Mesendoderm (in vitro differentiated cells): ENCODE data around the gene IL1R1.

ENCODE experiments used
- DNase-seq: peaks from one replicate; pipeline ENCODE4 v3.0.0; 2013
- H2AK5ac ChIP-seq: 2 replicates; pipeline ENCODE4 v1.6.1; 2013; ENCODE audit warnings: low read length, inconsistent platforms
- H2BK120ac ChIP-seq: 2 replicates; pipeline ENCODE4 v1.6.1; 2013; ENCODE audit warnings: low read depth, mild to moderate bottlenecking, low read length, moderate library complexity, mixed read lengths
- H2BK15ac ChIP-seq: replicated peaks from 2 replicates; pipeline ENCODE4 v1.6.1; 2013; ENCODE audit warnings: low read depth, mild to moderate bottlenecking, moderate library complexity
- H2BK5ac ChIP-seq: 2 replicates; pipeline ENCODE4 v1.6.1; 2013; ENCODE audit warnings: low read length, inconsistent platforms
- H3K18ac ChIP-seq: 2 replicates; pipeline ENCODE4 v1.6.1; 2013; ENCODE audit warnings: mild to moderate bottlenecking, low read length, mixed read lengths
- H3K23ac ChIP-seq: one replicate; pipeline ENCODE4 v1.6.1; 2013; ENCODE audit warnings: low read length
- H3K27ac ChIP-seq: 2 replicates; pipeline ENCODE4 v1.5.1; 2013; ENCODE audit warnings: low read depth, mild to moderate bottlenecking, inconsistent platforms, low read length, moderate library complexity
- H3K27me3 ChIP-seq: 2 replicates; pipeline ENCODE4 v1.6.1; 2013; ENCODE audit warnings: low read length, control low read depth, mild to moderate bottlenecking, inconsistent platforms; ENCODE audit not compliant: insufficient read depth, poor library complexity
- H3K36me3 ChIP-seq: 2 replicates; pipeline ENCODE4 v1.6.1; 2013; ENCODE audit warnings: low read length, inconsistent platforms; ENCODE audit not compliant: control insufficient read depth, insufficient read depth
- H3K4ac ChIP-seq: one replicate; pipeline ENCODE4 v1.6.1; 2013; ENCODE audit warnings: low read depth, mild to moderate bottlenecking, low read length, moderate library complexity
- H3K4me1 ChIP-seq: 2 replicates; pipeline ENCODE4 v1.6.1; 2013; ENCODE audit warnings: low read depth, low read length, inconsistent platforms; ENCODE audit not compliant: control insufficient read depth
- H3K4me2 ChIP-seq: 2 replicates; pipeline ENCODE4 v1.6.1; 2013; ENCODE audit warnings: low read length
- H3K4me3 ChIP-seq: 2 replicates; pipeline ENCODE4 v1.5.1; 2013; ENCODE audit warnings: mild to moderate bottlenecking, low read length
- H3K56ac ChIP-seq: one replicate; pipeline ENCODE4 v1.6.1; 2013; ENCODE audit warnings: low read length
- H3K79me1 ChIP-seq: 2 replicates; pipeline ENCODE4 v1.6.1; 2013; ENCODE audit warnings: low read length, inconsistent platforms
- H3K79me2 ChIP-seq: 2 replicates; pipeline ENCODE4 v1.6.1; 2013; ENCODE audit warnings: mild to moderate bottlenecking, low read length; ENCODE audit not compliant: control insufficient read depth, insufficient read depth
- H3K9ac ChIP-seq: 2 replicates; pipeline ENCODE4 v1.6.1; 2013; ENCODE audit warnings: low read length, inconsistent platforms
- H4K5ac ChIP-seq: one replicate; pipeline ENCODE4 v1.6.1; 2013; ENCODE audit warnings: low read length
- H4K8ac ChIP-seq: one replicate; pipeline ENCODE4 v1.6.1; 2013; ENCODE audit warnings: low read depth, mild to moderate bottlenecking, control low read depth, low read length, moderate library complexity
- WGBS: extraction: QIAGEN DNeasy Blood & Tissue Kit; methylation state at CpG from one replicate; pipeline ENCODE4 v1.1.7; 2013; ENCODE audit warnings: low lambda C conversion rate, missing lambda C conversion rate; ENCODE audit not compliant: insufficient coverage; ENCODE audit errors: extremely low coverage; 5-methylcytosine and 5-hydroxymethylcytosine counted together

The IL1R1 gene

DNA sequence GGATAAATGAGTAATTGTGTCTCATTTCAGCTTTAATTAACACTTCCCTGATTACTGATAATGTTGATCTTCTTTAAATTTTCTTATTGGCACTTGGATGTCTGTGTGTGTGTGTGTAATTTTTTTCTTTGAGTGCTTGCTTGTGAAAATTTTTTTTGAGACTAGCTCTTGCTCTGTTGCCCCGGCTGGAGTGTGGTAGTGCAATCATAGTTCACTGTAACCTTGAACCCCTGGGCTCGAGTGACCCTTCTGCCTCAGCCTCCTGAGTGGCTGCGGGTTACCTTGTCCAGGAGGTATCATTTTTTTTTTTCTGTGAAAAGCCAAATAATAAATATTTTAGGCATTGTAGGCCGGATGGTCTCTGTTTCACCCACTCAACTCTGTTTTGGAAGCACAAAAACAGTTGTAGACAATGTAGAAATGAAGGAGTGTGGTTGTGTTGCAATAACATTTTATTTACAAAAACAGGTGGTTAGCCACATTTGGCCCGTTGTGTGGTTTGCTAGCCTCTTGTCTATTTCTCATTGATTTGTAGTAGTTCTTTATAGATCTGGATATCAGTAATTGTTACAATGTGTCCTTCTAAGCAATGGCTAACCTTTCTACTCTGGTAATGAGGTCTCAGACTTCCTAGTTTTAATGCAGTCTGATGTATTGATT is 52.2 kb downstream of the IL1R1 start:
- Histone ChIP-seq H4K8ac (no peak overlapping the region), H3K9ac (no peak overlapping the region), H3K18ac (no peak overlapping the region), H3K4me2 (no peak overlapping the region), H3K79me1 (no peaks in the 10 kb centered on the region), H3K27ac (no peak overlapping the region), H2BK120ac (no peak overlapping the region), H4K5ac (no peak overlapping the region), H2BK15ac (no peak overlapping the region), H3K36me3 (no peaks in the 10 kb centered on the region), H3K27me3 (no peaks in the 10 kb centered on the region), H3K4me1 (no peaks in the 10 kb centered on the region), H3K23ac (no peak overlapping the region), H2AK5ac (no peak overlapping the region), H3K4ac (no peak overlapping the region), H3K56ac (no peak overlapping the region), H2BK5ac (no peak overlapping the region), H3K79me2 (no peaks in the 10 kb centered on the region), H3K4me3 (no peak overlapping the region)
- no peak for DNase-seq
- no CpG with 5 or more reads among the region's 5 CpGs for WGBS

DNA sequence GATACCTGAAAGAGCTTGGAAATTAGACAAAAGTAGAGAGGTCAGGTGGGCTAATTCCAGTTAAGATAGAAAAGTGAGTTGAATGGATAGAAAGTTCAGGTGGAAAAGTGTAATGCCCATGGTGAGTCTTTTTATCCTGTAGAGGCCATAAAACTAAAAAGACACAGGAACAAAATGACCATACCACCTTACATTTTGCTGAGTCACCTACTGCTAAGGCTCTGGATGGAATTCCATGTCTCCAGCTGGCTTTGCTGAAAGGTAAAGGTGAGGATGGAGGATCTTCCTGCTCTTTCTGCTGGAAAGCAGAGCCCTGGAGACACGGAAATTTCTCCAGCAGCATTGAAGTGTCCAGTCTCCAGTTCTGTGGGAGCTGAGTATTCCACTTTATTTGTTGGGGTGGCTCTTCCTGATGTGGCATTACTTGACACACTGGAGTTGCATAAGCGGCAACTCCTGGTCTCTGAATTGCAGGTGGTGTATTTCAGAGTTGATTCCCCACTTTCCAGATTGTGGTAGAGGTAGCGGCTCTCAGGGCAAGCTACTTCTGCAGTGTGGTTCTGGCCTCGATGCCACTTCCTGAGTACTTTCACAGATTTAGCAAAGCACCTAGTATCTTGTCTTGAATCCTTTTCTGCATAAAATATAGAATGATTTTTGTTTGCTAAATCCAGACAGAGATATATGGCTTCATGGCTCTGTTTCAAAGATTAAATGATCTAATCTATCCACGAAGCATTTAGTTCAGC is 55.0 kb downstream of the IL1R1 start:
- H2BK5ac ChIP-seq, result no peak overlapping the region
- DNase-seq, result no peak
- no peak overlapping the region for H3K4me2 ChIP-seq
- H2BK120ac ChIP-seq, result no peak overlapping the region
- H3K4me1 ChIP-seq, result no peaks in the 10 kb centered on the region
- no peak overlapping the region for H3K27ac ChIP-seq
- no peaks in the 10 kb centered on the region for H3K79me2 ChIP-seq
- H3K4me3 ChIP-seq, result no peak overlapping the region
- no peak overlapping the region for H2AK5ac ChIP-seq
- no peak overlapping the region for H4K8ac ChIP-seq
- WGBS, result no CpG with 5 or more reads among the region's 5 CpGs
- H3K23ac ChIP-seq, result no peak overlapping the region
- H3K36me3 ChIP-seq, result no peaks in the 10 kb centered on the region
- H3K79me1 ChIP-seq, result no peaks in the 10 kb centered on the region
- H3K18ac ChIP-seq, result peak overlapping the region; percentile 22
- H3K56ac ChIP-seq, result no peak overlapping the region
- peak overlapping the region; percentile 8 for H2BK15ac ChIP-seq
- no peak overlapping the region for H3K4ac ChIP-seq
- no peaks in the 10 kb centered on the region for H3K27me3 ChIP-seq
- no peak overlapping the region for H3K9ac ChIP-seq
- no peak overlapping the region for H4K5ac ChIP-seq

DNA sequence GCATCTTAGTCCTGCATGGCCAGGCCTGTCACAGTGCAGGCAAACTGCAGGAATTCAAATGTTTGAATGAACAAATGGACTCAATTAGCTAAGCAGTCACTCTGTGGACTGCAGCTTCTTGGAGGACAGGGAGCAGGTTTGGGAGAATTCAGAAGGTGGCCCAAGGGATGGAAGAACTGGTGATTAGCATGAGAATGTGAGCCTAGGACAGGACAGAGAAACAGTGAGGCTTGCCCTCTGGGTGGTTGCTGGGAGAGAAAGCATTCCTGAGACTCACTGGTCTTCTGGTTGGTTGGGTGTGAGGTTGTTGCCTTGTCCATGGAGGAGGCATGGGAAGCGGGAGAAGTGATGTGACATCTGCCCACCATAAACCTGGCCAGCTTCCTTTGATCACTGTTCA is 58.0 kb downstream of the IL1R1 start:
- Histone ChIP-seq H3K18ac (no peak overlapping the region), H3K4me1 (no peaks in the 10 kb centered on the region), H3K27me3 (no peaks in the 10 kb centered on the region), H4K8ac (no peak overlapping the region), H3K9ac (no peak overlapping the region), H3K23ac (no peak overlapping the region), H3K56ac (no peak overlapping the region), H3K27ac (no peak overlapping the region), H3K4me3 (no peak overlapping the region), H2AK5ac (no peak overlapping the region), H3K36me3 (no peaks in the 10 kb centered on the region), H3K79me1 (no peaks in the 10 kb centered on the region), H3K79me2 (no peaks in the 10 kb centered on the region), H2BK5ac (no peak overlapping the region), H3K4me2 (no peak overlapping the region), H3K4ac (no peak overlapping the region), H4K5ac (no peak overlapping the region), H2BK15ac (no peak overlapping the region), H2BK120ac (no peak overlapping the region)
- peak; percentile 52 for DNase-seq
- WGBS, result no CpG with 5 or more reads among the region's 1 CpG

DNA sequence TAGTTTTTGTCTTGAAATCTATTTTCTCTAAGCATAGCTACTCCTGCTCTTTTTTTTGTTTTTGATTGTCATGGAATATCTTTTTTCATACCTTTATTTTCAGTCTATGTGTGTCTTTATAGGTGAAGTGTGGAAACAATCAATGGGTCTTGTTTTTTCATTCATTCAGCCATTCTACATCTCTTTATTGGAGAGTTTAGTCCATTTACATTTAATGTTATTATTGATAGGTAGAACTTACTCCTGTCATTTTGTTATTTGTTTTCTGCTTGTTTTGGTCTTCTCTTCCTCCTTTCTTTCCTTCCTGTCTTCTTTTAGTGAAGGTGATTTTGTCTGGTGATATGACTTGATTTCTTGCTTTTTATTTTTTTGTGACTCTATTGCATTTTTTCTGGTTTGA is 62.1 kb downstream of the IL1R1 start:
- Histone ChIP-seq H3K79me2 (no peaks in the 10 kb centered on the region), H4K8ac (no peak overlapping the region), H3K36me3 (no peaks in the 10 kb centered on the region), H3K4ac (no peak overlapping the region), H2AK5ac (no peak overlapping the region), H3K79me1 (no peaks in the 10 kb centered on the region), H3K4me3 (no peak overlapping the region), H3K18ac (no peak overlapping the region), H2BK120ac (no peak overlapping the region), H3K56ac (no peak overlapping the region), H2BK5ac (no peak overlapping the region), H3K23ac (no peak overlapping the region), H3K27me3 (no peaks in the 10 kb centered on the region), H3K4me2 (no peak overlapping the region), H3K9ac (no peak overlapping the region), H3K4me1 (no peaks in the 10 kb centered on the region), H4K5ac (no peak overlapping the region), H2BK15ac (no peak overlapping the region), H3K27ac (no peak overlapping the region)
- DNase-seq, result no peak

DNA sequence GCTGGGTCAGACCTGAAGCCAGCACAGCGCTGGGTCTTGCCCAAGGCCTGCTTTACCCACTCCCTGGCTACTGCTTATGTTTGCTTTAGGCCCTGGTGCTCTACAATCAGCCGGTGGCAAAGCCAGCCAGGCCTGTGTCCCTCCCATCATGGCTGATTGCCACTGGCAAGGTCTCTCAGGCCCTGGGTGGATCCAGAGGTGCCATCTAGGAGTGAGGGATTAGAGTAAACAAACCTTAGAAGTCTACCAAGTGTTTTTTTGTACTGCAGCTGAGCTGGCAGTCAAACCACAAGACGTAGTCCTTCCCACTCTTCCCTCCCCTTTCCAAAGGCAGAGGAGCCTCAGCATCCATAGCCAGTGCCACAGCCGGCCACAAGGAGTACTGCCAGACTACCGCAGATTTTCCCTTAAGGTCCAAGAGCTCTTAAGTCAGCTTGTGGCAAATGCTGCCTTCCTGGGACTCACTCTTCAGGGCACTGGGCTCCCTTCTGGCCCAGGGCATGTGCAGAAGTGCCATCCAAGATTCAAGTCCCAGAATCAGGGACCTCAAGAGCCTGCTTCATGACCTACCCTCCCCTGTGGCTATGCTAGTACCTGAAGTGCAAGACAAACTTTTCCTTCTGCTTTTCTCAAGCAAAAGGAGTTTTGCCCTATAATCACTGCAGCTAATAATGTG is 64.3 kb downstream of the IL1R1 start:
- H3K4me1 ChIP-seq, result no peaks in the 10 kb centered on the region
- no peak overlapping the region for H4K8ac ChIP-seq
- H3K56ac ChIP-seq, result no peak overlapping the region
- no peak overlapping the region for H2BK5ac ChIP-seq
- no peaks in the 10 kb centered on the region for H3K36me3 ChIP-seq
- H3K79me2 ChIP-seq, result no peaks in the 10 kb centered on the region
- H3K18ac ChIP-seq, result no peak overlapping the region
- H3K27me3 ChIP-seq, result no peaks in the 10 kb centered on the region
- H2BK15ac ChIP-seq, result no peak overlapping the region
- DNase-seq, result peak; percentile 10
- no peak overlapping the region for H4K5ac ChIP-seq
- no CpG with 5 or more reads among the region's 5 CpGs for WGBS
- no peak overlapping the region for H3K4me3 ChIP-seq
- H3K4me2 ChIP-seq, result no peak overlapping the region
- no peak overlapping the region for H3K4ac ChIP-seq
- H2AK5ac ChIP-seq, result no peak overlapping the region
- no peaks in the 10 kb centered on the region for H3K79me1 ChIP-seq
- no peak overlapping the region for H3K9ac ChIP-seq
- no peak overlapping the region for H3K27ac ChIP-seq
- no peak overlapping the region for H3K23ac ChIP-seq
- H2BK120ac ChIP-seq, result no peak overlapping the region
